Spleen (tissue), 11 donors: ENCODE data around the gene KRT8. TPM values are rescaled to one million over a fixed set of nuclear protein-coding genes. Genes with fewer than 3 reads are reported as not detected.

Experiments
- DNase-seq: peaks from one replicate; pipeline ENCODE4 v3.0.0-alpha.2; 2020
- H3K27ac ChIP-seq, 8 donors: fragments of 200-600 bp; sonication (generic) in 7 of 8; 1 replicate in 4 of 8; 2 replicates in 4 of 8; pipeline versions ENCODE4 v1.5.0 to v1.8.0; 2016 to 2021; ENCODE audit warnings: inconsistent platforms in 4 of 8, mild to moderate bottlenecking in 4 of 8, moderate library complexity in 1 of 8
- H3K27me3 ChIP-seq, 7 donors: fragments of 200-600 bp; sonication (generic) in 6 of 7; replicated peaks in 1 of 7; 1 replicate in 4 of 7; 2 replicates in 3 of 7; pipeline versions ENCODE4 v1.5.0 to v1.8.0; 2016 to 2021; ENCODE audit warnings: inconsistent platforms in 3 of 7, mild to moderate bottlenecking in 1 of 7
- H3K36me3 ChIP-seq, 6 donors: fragments of 200-600 bp; sonication (generic) in 5 of 6; 1 replicate in 4 of 6; 2 replicates in 2 of 6; pipeline versions ENCODE4 v1.5.0 to v1.8.0; 2016 to 2021; ENCODE audit warnings: inconsistent platforms in 2 of 6
- H3K4me1 ChIP-seq, 6 donors: fragments of 200-600 bp; sonication (generic) in 5 of 6; 1 replicate in 3 of 6; 2 replicates in 3 of 6; pipeline versions ENCODE4 v1.5.0 to v1.8.0; 2016 to 2021; ENCODE audit warnings: inconsistent platforms in 3 of 6
- H3K4me3 ChIP-seq, 8 donors: fragments of 200-600 bp; sonication (generic) in 7 of 8; 1 replicate in 4 of 8; 2 replicates in 4 of 8; pipeline versions ENCODE4 v1.5.0 to v1.8.0; 2016 to 2021; ENCODE audit warnings: inconsistent platforms in 4 of 8, mild to moderate bottlenecking in 4 of 8, moderate library complexity in 2 of 8
- H3K9me3 ChIP-seq, 8 donors: fragments of 200-600 bp; sonication (generic) in 7 of 8; 1 replicate in 4 of 8; 2 replicates in 4 of 8; pipeline versions ENCODE4 v1.5.0 to v1.8.0; 2016 to 2021; ENCODE audit warnings: inconsistent platforms in 4 of 8
- CTCF ChIP-seq, 11 experiments: fragments of 200-600 bp in 7 of 11; fragments of 450-650 bp in 4 of 11; sonication (generic) in 4 of 11; IDR thresholded peaks in 8 of 11; conservative IDR thresholded peaks in 3 of 11; 1 replicate in 7 of 11; 2 replicates in 4 of 11; pipeline versions ENCODE4 v1.4.0 to v1.8.0; 2016 to 2021; ENCODE audit warnings: antibody characterized with exemption in 11 of 11, inconsistent platforms in 4 of 11, mild to moderate bottlenecking in 1 of 11
- POLR2A ChIP-seq, 3 donors: fragments of 450-650 bp; IDR thresholded peaks; one replicate each; pipeline ENCODE4 v1.5.1; 2017; ENCODE audit warnings: antibody characterized with exemption in 3 of 3, mild to moderate bottlenecking in 1 of 3
- POLR2AphosphoS5 ChIP-seq, 3 donors: sonication (generic); formaldehyde crosslinking; IDR thresholded peaks; one replicate each; pipeline ENCODE4 v1.5.1; 2017; ENCODE audit warnings: antibody characterized with exemption in 3 of 3
- WGBS, 5 donors: extraction: QIAGEN DNeasy Blood & Tissue Kit in 3 of 5; methylation state at CpG; one replicate each; pipeline versions ENCODE4 v1.1.5 to v1.1.7; 2013 to 2018; 5-methylcytosine and 5-hydroxymethylcytosine counted together
- intact Hi-C: fragments of 100-400 bp; cut with DNase I; formaldehyde crosslinking; loops from one replicate; pipeline ENCODE4 v1.15.0; 2023; ENCODE audit warnings: low total_unique reads
- polyA plus RNA-seq, 3 donors: library from polyadenylated mRNA; stranded (reverse); fragments of 200-250 nt; gene quantifications; one replicate each; pipeline ENCODE4 v1.2.1, GENCODE V29; 2013
- total RNA-seq, 7 donors: library from RNA; depleted of rRNA in 3 of 7; stranded (reverse); fragments of >200 nt in 3 of 7; fragmentation: NEBNext Ultra II Directional in 4 of 7; extraction: Animal tissue kit (Norgen Biotek cat#: 25700) in 4 of 7; gene quantifications; one replicate each; pipeline versions ENCODE4 v1.1.0 to v1.2.1, GENCODE V29; 2016 to 2021
- donor health status: healthy with polysubstance abuse.
- donor health status: DM: no; HTN: no; CAD: no; lungs with moderate emphysema.
- donor health status: DM: no; HTN: no; CAD: no.
- donor health status: Bipolar disorder and iron deficiency.
- donor health status: healthy.
- donor health status: DM: no; HTN: no; CAD: no.
- donor health status: DM: yes; HTN: yes; CAD: no.

KRT8 gene
- total and polyA plus RNA-seq, 10 donors, result 10.0 to 23.1 (median 18.9) TPM

- no peak overlapping the region for H3K4me3 ChIP-seq
- DNase-seq, result no peak
- H3K27me3 ChIP-seq, result peaks cover 0 to 27% (median 6%) of the 10 kb centered on the region in 7 donors
- H3K27ac ChIP-seq, result peak overlapping the region in 4 of 8 donors; percentile 14 to 51 (median 42)
- no peak for TF ChIP-seq CTCF (IDR thresholded peaks at IDR 0.05 in 8 of 11, conservative IDR thresholded peaks at IDR 0.05 in 3 of 11)
- no peak for TF ChIP-seq POLR2AphosphoS5 (IDR thresholded peaks at IDR 0.05)
- no peak for TF ChIP-seq POLR2A (IDR thresholded peaks at IDR 0.05)
- H3K36me3 ChIP-seq, result no peaks in the 10 kb centered on the region
- 55 to 73% (median 69%) methylated on average over 13 of the region's 13 CpGs for WGBS, 5 donors
- intact Hi-C loops, result no loop called here
- H3K9me3 ChIP-seq, result no peaks in the 10 kb centered on the region
- H3K4me1 ChIP-seq, result peaks cover 0 to 32% (median 9%) of the 10 kb centered on the region in 6 donors
Observed at GRCh38 chr12:52945389-52946232, 40.7 kb upstream of the KRT8 start.

- Histone ChIP-seq H3K36me3 (no peaks in the 10 kb centered on the region), H3K27ac (peak overlapping the region in 3 of 8 donors; percentile 14 to 51 (median 41)), H3K27me3 (peaks cover 0 to 25% (median 6%) of the 10 kb centered on the region in 7 donors), H3K4me1 (peaks cover 0 to 28% (median 9%) of the 10 kb centered on the region in 6 donors), H3K4me3 (no peak overlapping the region), H3K9me3 (peaks cover 0 to 4% (median 4%) of the 10 kb centered on the region in 8 donors)
- WGBS, 5 donors, result 87 to 94% (median 88%) methylated on average over 8 of the region's 8 CpGs
- intact Hi-C loops, result no loop called here
- DNase-seq, result no peak
- TF ChIP-seq POLR2A (IDR thresholded peaks at IDR 0.05), result no peak
- no peak for TF ChIP-seq CTCF (IDR thresholded peaks at IDR 0.05 in 8 of 11, conservative IDR thresholded peaks at IDR 0.05 in 3 of 11)
- TF ChIP-seq POLR2AphosphoS5 (IDR thresholded peaks at IDR 0.05), result no peak
Observed at GRCh38 chr12:52944683-52945388, 40.0 kb upstream of the KRT8 start.

- no peak for DNase-seq
- no peak for TF ChIP-seq POLR2AphosphoS5 (IDR thresholded peaks at IDR 0.05)
- TF ChIP-seq POLR2A (IDR thresholded peaks at IDR 0.05), result no peak
- no peak for TF ChIP-seq CTCF (IDR thresholded peaks at IDR 0.05 in 8 of 11, conservative IDR thresholded peaks at IDR 0.05 in 3 of 11)
- Histone ChIP-seq H3K4me1 (peaks cover 0 to 9% (median 0%) of the 10 kb centered on the region in 6 donors), H3K27me3 (peaks cover 0 to 5% (median 0%) of the 10 kb centered on the region in 7 donors), H3K36me3 (no peaks in the 10 kb centered on the region), H3K9me3 (peaks cover 0 to 11% (median 6%) of the 10 kb centered on the region in 8 donors), H3K4me3 (no peak overlapping the region), H3K27ac (no peak overlapping the region)
- intact Hi-C loops, result no loop called here
- 83 to 99% (median 94%) methylated on average over 3 of the region's 3 CpGs for WGBS, 5 donors
Observed at GRCh38 chr12:52942901-52943181, 38.0 kb upstream of the KRT8 start.
